Measurements from ENCODE around the gene LDLRAD3. TPM values are rescaled to one million over a fixed set of nuclear protein-coding genes. Genes with fewer than 3 reads are reported as not detected.

Gene LDLRAD3
- total RNA-seq, 1 donor from 2014 or later, result 8.6 TPM

GRCh38 chr11:36077886-36078685 is 134.2 kb downstream of the LDLRAD3 start:
- no peak overlapping the region for H3K27ac Mint-ChIP-seq (ENCODE audit: unreplicated experiment)
- no peaks in the 10 kb centered on the region for H3K27me3 Mint-ChIP-seq (ENCODE audit: low read depth)
- H3K36me3 Mint-ChIP-seq (ENCODE audit: low read depth), result peaks cover 5% of the 10 kb centered on the region
- no peak overlapping the region for H3K4me3 Mint-ChIP-seq (ENCODE audit: unreplicated experiment)
- DNase-seq (ENCODE audit: low spot score), result no peak
- H3K9me3 Mint-ChIP-seq (ENCODE audit: low read depth), result no peaks in the 10 kb centered on the region
- TF ChIP-seq CTCF (IDR thresholded peaks at IDR 0.05), result no peak
- H3K4me1 Mint-ChIP-seq (ENCODE audit: low read depth), result peaks cover 30% of the 10 kb centered on the region

- no peaks in the 10 kb centered on the region for H3K27me3 Mint-ChIP-seq (ENCODE audit: low read depth)
- H3K9me3 Mint-ChIP-seq (ENCODE audit: low read depth), result no peaks in the 10 kb centered on the region
- no peak overlapping the region for H3K27ac Mint-ChIP-seq (ENCODE audit: unreplicated experiment)
- peaks cover 5% of the 10 kb centered on the region for H3K36me3 Mint-ChIP-seq (ENCODE audit: low read depth)
- DNase-seq (ENCODE audit: low spot score), result no peak
- peaks cover 24% of the 10 kb centered on the region for H3K4me1 Mint-ChIP-seq (ENCODE audit: low read depth)
- no peak overlapping the region for H3K4me3 Mint-ChIP-seq (ENCODE audit: unreplicated experiment)
- TF ChIP-seq CTCF (IDR thresholded peaks at IDR 0.05), result no peak
Measured at GRCh38 chr11:36078686-36079055, 134.8 kb downstream of the LDLRAD3 start.

GRCh38 chr11:36079878-36080675 is 136.2 kb downstream of the LDLRAD3 start:
- no peaks in the 10 kb centered on the region for H3K27me3 Mint-ChIP-seq (ENCODE audit: low read depth)
- H3K9me3 Mint-ChIP-seq (ENCODE audit: low read depth), result peaks cover 3% of the 10 kb centered on the region
- H3K27ac Mint-ChIP-seq (ENCODE audit: unreplicated experiment), result no peak overlapping the region
- no peak for DNase-seq (ENCODE audit: low spot score)
- TF ChIP-seq CTCF (IDR thresholded peaks at IDR 0.05), result no peak
- H3K4me1 Mint-ChIP-seq (ENCODE audit: low read depth), result peaks cover 10% of the 10 kb centered on the region
- peaks cover 10% of the 10 kb centered on the region for H3K36me3 Mint-ChIP-seq (ENCODE audit: low read depth)
- no peak overlapping the region for H3K4me3 Mint-ChIP-seq (ENCODE audit: unreplicated experiment)

- Mint-ChIP-seq H3K36me3 (ENCODE audit: low read depth) (peaks cover 13% of the 10 kb centered on the region), H3K27ac (ENCODE audit: unreplicated experiment) (no peak overlapping the region), H3K27me3 (ENCODE audit: low read depth) (no peaks in the 10 kb centered on the region), H3K4me3 (ENCODE audit: unreplicated experiment) (no peak overlapping the region), H3K4me1 (ENCODE audit: low read depth) (no peaks in the 10 kb centered on the region), H3K9me3 (ENCODE audit: low read depth) (peaks cover 5% of the 10 kb centered on the region)
- no peak for TF ChIP-seq CTCF (IDR thresholded peaks at IDR 0.05)
- DNase-seq (ENCODE audit: low spot score), result no peak
Measured at GRCh38 chr11:36081274-36081945, 137.5 kb downstream of the LDLRAD3 start.

GRCh38 chr11:36086366-36086765 is 142.5 kb downstream of the LDLRAD3 start:
- Mint-ChIP-seq H3K27ac (ENCODE audit: unreplicated experiment) (no peak overlapping the region), H3K9me3 (ENCODE audit: low read depth) (peaks cover 5% of the 10 kb centered on the region), H3K4me1 (ENCODE audit: low read depth) (peaks cover 22% of the 10 kb centered on the region), H3K4me3 (ENCODE audit: unreplicated experiment) (no peak overlapping the region), H3K36me3 (ENCODE audit: low read depth) (peaks cover 17% of the 10 kb centered on the region), H3K27me3 (ENCODE audit: low read depth) (no peaks in the 10 kb centered on the region)
- no peak for DNase-seq (ENCODE audit: low spot score)
- TF ChIP-seq CTCF (IDR thresholded peaks at IDR 0.05), result no peak
